Adrenal gland (tissue), 5 donors: ENCODE measurements around the gene NCOA4.
"Not testable (repeated sequence)": the region's sequence is repeated elsewhere in the genome, so short reads cannot be mapped to it uniquely, and the experiment has no call there.

ENCODE experiments used
- POLR2A ChIP-seq, 2 donors: fragments of 450-650 bp; IDR thresholded peaks; one replicate each; pipeline ENCODE4 v1.6.1; 2017; ENCODE audit warnings: antibody characterized with exemption in 2 of 2, mild to moderate bottlenecking in 2 of 2, moderate library complexity in 1 of 2
- TF ChIP-seq, protein P1 (sequence below), 6 experiments: fragments of 450-650 bp in 4 of 6; fragments of 200-600 bp in 2 of 6; sonication (generic) in 1 of 6; IDR thresholded peaks; 1 replicate in 5 of 6; 2 replicates in 1 of 6; pipeline versions ENCODE4 v1.5.1 to v1.8.0; 2016 to 2021; ENCODE audit warnings: antibody characterized with exemption in 6 of 6, mild to moderate bottlenecking in 2 of 6, moderate library complexity in 1 of 6
- donor health status: DM: no; HTN: no; CAD: no.

DNA sequence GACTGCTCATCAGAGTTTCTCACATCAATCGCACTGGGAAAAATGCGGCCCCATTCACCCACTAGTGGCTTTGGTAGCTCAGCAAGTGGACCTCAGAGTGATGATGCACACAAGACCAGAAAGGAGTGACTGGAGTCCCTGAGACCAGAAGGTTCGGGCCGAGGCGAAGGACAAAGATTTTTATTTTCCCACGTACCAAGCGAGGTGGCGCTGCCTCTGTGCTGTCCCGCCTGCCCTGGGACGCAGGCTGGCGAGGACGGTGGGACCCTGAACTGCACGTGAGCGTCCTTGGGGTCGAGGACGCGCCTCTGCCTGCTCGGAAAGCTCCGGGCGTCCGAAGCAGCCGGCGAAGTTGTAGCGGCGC, 58.7 kb downstream of the NCOA4 start:
- TF ChIP-seq, protein P1, sequence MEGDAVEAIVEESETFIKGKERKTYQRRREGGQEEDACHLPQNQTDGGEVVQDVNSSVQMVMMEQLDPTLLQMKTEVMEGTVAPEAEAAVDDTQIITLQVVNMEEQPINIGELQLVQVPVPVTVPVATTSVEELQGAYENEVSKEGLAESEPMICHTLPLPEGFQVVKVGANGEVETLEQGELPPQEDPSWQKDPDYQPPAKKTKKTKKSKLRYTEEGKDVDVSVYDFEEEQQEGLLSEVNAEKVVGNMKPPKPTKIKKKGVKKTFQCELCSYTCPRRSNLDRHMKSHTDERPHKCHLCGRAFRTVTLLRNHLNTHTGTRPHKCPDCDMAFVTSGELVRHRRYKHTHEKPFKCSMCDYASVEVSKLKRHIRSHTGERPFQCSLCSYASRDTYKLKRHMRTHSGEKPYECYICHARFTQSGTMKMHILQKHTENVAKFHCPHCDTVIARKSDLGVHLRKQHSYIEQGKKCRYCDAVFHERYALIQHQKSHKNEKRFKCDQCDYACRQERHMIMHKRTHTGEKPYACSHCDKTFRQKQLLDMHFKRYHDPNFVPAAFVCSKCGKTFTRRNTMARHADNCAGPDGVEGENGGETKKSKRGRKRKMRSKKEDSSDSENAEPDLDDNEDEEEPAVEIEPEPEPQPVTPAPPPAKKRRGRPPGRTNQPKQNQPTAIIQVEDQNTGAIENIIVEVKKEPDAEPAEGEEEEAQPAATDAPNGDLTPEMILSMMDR (IDR thresholded peaks at IDR 0.05): not testable (repeated sequence)
- TF ChIP-seq POLR2A (IDR thresholded peaks at IDR 0.05): not testable (repeated sequence)
